Activated CD4-positive, alpha-beta T cell treated with anti-CD3 and anti-CD28 coated beads, Interleukin-2, amount 50 U/mL, for 24 hours (primary cell): Measurements from ENCODE around the gene SAPCD1.

Source experiments
- DNase-seq, 2 donors: peaks; one replicate each; pipeline ENCODE4 v3.0.0-alpha.2; 2020; ENCODE audit warnings: low read depth in 1 of 2, low spot score in 1 of 2

The SAPCD1 gene

DNA sequence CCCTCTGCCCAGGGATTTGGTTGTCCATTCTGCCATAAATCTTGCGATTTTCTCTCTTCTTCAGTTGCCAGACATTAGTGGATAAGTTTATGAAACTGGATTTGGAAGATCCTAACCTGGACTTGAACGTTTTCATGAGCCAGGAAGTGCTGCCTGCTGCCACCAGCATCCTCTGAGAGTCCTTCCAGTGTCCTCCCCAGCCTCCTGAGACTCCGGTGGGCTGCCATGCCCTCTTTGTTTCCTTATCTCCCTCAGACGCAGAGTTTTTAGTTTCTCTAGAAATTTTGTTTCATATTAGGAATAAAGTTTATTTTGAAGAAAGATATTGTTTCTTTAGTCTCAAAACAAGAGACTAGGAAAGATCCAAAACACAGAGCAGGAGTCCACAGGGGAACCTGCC, at the start of gene SAPCD1:
Gene SAPCD1, plus strand, starts transcription at position 301 of the 400 bp plus-strand sequence. CDS start 399 bp downstream, outside the sequence.
- DNase-seq, result no peak

GRCh38 chr6:31713465-31713864, 49.0 kb upstream of the SAPCD1 start:
- no peak for DNase-seq

DNA sequence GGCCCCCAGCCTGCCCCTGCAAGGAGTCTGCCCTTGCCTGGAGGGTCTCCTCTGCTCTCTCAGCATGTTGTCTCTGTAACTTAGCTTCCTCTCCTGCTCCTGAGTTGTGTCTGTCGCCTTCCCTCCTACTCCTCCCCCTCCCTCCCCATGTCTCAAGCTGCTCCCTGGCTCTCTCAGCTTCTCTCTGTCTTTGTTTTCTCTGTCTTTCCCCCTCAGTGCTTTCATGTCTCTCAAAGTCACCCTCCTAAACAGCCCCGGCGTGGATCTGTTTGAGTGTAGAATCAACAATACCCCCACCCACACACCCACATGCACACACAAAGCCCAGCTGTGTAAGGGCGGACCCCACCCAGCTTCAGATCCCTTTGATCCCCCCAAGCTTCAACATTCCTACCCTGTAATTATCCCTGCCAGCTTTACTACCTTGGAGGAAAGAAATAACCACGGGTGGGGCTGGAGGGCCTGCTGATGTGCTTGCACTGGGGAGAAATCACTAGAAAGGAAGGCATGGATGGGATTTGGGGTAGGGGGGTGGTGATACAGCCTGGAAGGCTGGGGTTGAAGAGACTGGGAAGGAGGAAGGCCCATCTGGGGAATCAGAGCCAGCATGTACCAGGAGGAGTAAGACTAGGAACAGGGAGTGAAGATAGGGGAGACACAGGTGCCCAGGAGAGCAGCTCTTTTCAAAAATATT, 48.3 kb upstream of the SAPCD1 start:
- no peak for DNase-seq

GRCh38 chr6:31715022-31715958, 47.2 kb upstream of the SAPCD1 start, which contains the start of gene LY6G6D:
LY6G6D (plus strand) TSS chr6:31715348; CDS start chr6:31715356, 8 bp downstream.
- DNase-seq, result no peak

DNA sequence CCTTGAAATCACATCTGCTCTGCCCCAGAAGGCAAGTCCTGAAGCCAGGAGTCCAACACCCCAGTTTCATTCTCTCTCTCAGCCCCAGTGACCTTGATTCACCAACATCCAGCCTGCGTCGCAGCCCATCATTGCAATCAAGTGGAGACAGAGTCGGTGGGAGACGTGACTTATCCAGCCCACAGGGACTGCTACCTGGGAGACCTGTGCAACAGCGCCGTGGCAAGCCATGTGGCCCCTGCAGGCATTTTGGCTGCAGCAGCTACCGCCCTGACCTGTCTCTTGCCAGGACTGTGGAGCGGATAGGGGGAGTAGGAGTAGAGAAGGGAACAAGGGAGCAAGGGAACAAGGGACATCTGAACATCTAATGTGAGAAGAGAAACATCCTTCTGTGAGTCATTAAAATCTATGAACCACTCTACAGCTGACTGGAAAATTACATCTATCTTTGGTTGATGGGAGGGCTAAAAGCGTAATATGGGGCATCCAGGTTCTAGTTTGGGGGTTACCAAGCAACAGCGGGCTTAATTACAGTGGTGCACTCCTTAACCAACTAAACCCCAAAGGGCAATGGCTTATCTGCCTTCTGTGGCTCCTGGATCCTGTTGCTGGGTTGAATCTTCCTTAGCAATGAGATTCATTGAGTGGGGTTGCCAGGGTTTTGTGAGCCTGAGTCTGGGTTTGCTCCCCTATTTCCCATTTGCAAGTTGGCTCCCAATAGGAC, 44.8 kb upstream of the SAPCD1 start:
- no peak for DNase-seq

DNA sequence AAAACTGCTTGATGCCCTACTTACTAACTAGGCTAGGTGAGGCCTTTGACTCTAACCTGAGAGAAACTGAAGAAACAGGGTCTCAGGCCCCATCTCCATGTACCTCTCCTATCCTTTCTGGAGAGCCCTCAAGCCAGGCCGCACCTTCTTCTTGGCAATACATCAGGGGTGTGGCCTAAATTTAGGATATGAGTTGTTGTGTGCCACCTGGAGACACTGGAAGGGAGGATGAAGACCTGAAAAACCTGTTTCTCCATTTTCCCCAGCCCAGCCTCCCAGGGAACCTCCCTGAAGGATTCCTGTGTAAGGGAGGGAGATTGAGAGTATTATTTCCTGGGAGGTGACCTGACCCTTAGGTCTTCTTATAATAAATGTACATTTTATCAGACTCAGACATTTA, 44.2 kb upstream of the SAPCD1 start:
- DNase-seq, result no peak

DNA sequence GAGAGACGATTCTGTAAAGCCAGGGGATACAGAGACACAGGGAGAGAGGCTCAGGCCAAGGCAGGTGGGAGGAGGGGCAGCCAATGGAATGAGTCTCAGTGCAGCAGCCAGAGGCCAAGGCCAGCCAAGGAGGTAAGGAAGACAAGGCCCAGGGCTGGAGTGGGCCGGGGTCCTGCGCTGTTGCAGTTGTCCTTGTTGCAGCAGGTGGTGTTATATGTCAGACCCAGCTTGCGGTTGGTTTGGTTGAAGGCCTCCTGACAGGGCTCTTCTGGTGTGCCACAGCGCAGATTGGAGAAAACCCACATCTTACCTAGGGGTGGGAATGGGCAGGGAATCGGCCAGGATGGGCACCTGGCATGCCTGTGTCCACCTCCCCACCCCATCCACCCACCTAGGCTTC, 43.5 kb upstream of the SAPCD1 start:
- no peak for DNase-seq

DNA sequence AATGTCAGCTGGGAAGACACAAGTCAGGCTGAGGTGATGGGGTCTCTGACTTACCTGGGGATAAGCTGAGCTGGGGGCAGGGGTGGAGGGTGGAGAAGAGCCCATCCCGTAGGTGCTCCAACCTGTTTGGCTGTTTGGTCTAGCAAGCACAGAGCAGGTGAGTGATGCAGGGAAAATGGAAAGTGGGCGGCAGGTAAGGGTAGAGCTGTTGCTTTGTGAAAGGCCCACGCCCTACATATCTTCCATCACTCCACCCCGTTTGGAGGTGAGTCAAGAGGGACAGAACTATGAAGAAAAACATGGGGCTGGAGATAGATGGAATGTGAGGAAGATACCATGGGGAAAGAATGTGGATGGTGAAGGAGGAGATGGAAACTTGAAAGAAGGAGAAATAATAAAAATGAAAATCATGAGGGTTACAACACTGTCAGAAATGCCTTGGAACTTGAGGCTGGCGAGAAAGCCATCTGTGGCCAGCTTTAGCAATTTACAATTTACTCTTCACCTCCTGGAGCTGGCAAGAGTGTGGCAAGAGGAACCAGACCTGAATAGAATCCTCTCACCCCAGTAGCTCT, 42.2 kb upstream of the SAPCD1 start:
- no peak for DNase-seq

DNA sequence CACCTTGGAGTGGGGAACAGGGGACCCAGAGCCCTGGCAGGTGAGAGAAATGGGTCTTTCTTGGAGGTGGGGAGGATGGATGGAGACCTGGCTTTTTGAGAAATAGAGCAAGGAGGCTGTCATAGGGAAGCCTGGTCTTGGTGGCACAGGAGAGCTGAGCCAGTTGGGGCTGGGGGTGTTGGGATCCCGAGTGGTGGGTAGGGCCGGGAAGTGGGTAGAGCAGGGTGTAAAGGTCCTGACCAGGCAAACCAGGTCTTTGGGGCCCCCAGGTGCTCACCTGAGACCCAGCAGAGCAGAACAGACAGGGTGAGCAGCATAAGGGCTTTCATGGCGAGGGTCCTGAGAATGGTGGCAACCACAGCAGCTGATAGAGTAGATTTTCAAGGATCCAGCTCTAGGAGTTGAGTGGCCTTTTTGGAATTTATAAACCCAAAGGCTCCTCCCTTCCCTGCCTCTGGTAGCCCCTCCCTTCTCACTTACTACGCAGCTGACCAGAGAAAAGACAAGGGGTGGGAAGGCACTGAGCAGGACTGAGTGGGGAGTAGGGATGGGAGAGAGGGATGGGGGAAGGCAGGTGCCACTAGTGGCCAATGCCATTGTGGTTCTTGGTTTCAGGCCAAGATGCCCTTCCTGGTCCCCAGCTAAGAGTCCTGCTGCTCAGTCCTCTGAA, 41.0 kb upstream of the SAPCD1 start, which contains the start of gene LY6G6C:
Gene LY6G6C, minus strand, starts transcription at position 396 of the 670 bp plus-strand sequence. Its CDS starts 67 bp downstream, at position 329.
- no peak for DNase-seq

DNA sequence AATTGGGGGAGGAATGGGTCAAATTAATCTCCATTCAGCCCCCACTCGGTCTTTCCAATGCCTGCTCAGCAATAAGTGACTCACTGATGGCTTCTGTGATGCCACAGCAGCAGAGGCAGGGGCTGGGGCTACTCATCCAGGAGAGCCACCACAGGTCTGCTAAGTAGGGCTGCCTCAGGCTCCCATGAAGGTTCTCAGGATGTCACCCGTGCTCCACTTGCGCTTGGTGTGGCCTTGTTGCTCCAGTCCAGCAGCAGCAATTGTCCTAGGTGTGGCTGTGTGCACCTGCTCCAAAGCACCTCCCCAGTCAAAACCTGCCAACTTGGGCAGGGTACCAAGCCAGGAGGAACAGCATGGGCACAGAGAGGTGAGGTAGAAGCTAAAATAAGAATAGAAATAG, 40.3 kb upstream of the SAPCD1 start:
- no peak for DNase-seq

DNA sequence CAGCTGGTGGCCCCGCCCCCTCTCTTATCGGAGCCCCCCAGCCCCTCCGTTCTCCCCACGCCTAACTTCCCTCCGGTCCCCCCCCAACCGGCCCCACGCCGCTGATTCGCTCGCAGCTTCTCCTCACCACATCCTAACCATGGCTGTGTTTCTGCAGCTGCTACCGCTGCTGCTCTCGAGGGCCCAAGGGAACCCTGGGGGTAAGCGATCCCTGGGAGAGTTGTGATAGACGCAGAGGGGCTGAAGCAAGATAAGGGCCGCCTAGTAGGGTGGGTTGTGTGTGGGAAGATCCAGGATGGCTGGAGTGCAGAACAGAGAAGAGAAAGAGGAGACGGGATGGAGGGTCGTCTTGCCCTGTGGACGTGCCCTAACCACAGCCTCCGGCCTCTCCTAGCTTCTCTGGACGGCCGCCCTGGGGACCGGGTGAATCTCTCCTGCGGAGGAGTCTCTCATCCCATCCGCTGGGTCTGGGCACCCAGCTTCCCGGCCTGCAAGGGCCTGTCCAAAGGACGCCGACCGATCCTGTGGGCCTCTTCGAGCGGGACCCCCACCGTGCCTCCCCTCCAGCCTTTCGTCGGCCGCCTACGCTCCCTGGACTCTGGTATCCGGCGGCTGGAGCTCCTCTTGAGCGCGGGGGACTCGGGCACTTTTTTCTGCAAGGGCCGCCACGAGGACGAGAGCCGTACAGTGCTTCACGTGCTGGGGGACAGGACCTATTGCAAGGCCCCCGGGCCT, 39.0 kb upstream of the SAPCD1 start, which contains the start of gene MPIG6B:
Gene MPIG6B, plus strand, starts transcription at position 129 of the 735 bp plus-strand sequence. Its CDS starts 11 bp downstream, at position 140.
- DNase-seq, result no peak

DNA sequence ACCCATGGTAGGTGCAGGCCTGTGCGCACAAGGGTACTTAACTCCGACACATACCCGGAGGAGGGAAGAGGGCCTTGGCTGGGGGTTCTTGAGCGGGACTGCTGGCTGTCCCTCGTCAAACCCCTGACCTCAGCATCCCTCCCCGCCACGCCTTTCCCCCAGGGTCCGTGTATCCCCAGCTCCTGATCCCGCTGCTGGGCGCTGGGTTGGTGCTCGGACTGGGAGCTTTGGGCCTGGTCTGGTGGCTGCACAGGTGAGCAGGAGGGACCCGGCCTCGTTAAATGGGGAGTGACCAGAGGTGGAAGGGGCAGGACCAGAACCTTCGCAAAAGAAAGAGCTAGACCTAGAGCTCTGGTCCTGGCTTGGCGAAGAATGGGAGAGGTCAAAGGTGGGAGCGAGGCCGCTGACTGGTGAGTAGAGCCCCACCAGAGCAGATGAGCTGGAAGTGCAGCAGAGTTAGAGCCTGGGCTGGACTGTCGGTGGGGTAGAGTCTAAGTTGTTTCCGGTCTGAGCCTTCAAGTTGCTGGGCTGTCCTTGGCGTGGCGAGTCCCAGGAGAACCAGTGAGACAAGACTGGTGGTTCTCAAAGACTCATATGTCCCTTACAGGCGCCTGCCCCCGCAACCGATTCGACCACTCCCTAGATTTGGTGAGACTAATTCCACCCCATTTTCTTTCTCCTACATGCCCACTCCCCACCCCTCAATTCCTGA, 38.3 kb upstream of the SAPCD1 start:
- no peak for DNase-seq

DNA sequence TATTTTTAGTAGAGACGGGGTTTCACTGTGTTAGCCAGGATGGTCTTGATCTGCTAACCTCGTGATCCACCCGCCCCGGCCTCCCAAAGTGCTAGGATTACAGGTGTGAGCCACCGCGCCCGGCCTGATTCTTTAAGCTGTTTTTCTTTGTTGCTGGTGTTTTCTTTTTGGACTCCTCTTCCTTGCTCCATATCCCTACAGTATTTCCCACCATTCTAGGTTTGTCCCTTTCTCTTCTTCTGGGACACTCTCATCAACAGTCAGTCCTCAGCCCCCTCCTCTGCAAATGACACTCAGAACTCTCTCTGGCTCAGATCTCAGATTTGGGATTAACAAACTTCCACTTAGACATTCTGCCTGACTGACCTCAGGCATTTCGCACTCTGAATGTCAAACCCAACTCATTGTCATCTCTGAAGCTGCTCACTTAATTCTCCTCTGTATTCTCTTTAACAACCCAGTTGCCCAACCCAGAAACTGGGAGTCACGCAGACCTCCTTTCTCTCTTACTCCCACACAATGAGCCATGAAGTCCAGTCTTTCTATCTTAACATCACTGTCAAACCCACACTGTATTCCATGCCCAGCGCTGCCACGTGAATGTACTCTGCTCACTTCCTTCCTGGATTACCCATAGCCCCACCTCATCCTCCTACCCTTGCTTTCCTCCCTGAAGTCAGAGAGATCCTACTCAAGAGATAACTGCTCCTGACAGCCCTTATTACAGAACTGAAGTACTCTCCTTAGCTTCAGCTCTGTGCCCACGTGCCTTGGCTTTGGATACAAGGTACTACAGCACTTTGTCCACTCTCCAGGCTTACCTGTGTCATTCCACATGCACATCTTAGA, 36.7 kb upstream of the SAPCD1 start:
- DNase-seq, result no peak

DNA sequence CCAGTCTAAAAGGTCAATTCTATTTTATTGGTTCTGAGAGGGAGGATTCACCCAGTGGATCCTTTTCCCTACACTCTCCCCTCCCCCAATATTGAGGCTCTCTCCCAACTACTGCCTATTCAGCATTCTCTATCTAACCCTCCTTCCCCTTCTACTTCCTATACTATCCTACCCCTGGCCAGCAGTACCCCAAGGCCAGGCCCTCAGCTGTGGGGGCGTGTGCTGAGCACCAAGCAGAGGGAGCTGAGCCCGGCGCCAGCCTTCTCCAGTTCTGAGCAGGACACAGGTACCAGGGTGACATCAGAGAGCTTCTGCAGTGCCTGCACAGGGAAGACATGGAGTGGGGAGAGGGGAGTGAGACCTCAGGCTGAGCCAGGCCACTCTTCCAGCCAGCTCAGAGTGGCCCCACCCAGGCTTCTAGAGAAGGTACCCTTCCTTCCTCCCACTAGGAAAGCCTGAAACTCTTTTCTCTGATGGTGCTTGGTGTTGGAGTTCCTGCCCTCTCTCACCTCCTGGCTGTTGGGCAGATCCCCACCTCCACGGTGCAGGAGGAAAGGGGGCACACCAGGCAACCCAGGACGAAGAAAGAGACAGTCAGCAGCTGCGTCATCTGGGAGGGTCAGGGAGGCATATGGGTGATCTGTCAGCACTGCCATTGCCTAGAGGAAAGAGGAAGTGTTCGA, 35.3 kb upstream of the SAPCD1 start:
- no peak for DNase-seq

GRCh38 chr6:31727717-31728671, 34.5 kb upstream of the SAPCD1 start:
- no peak for DNase-seq

- DNase-seq, result no peak
These were observed 33.5 kb upstream of the SAPCD1 start, which contains the start of gene DDAH2 for GRCh38 chr6:31728767-31729514. DDAH2 (minus strand) TSS chr6:31729299; CDS start chr6:31729161, 138 bp downstream.
